ENCODE results near the gene GABPA.

GABPA gene

DNA sequence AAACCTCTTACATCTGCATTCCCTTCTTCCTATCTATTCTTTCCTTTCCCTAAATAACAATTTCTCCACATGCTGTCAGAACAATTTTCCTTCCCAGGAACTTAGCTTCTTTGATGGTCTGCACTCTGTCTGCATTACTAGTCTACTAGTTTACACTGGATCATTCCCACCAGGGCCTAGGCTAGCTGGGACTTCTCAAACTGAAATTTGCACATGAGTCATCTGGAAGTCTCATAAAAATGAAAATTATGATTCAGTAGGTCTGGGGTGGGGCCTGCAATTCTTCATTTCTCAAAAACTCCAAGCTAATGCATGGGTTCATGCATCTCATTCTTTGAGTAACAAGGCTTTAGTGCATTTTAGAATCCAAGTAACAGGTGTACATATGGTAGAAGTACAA lies 74.2 kb downstream of the GABPA start:
- no peak overlapping the region for H3K27ac ChIP-seq (ENCODE audit: low read length)
- no peaks in the 10 kb centered on the region for H3K36me3 ChIP-seq (replicated peaks; ENCODE audit: insufficient read depth, low read length)
- no peak overlapping the region for H2AFZ ChIP-seq (ENCODE audit: low read length)
- TF ChIP-seq EZH2 (optimal IDR thresholded peaks at IDR 0.05; ENCODE audit: low read depth, low read length) = no peak
- H3K9me2 ChIP-seq (replicated peaks; ENCODE audit: insufficient read depth, low read length) = no peaks in the 10 kb centered on the region
- no peak overlapping the region for H3K9ac ChIP-seq (ENCODE audit: low read length)
- no peaks in the 10 kb centered on the region for H3K9me3 ChIP-seq (replicated peaks; ENCODE audit: insufficient read depth, low read length)
- no peaks in the 10 kb centered on the region for H3F3A ChIP-seq (ENCODE audit: insufficient read depth, low read length)
- H3K27me3 ChIP-seq (replicated peaks; ENCODE audit: insufficient read depth, low read length) = no peaks in the 10 kb centered on the region
- no peaks in the 10 kb centered on the region for H3K4me1 ChIP-seq (ENCODE audit: low read length)
- no peaks in the 10 kb centered on the region for H3K79me2 ChIP-seq (ENCODE audit: low read length)
- no peaks in the 10 kb centered on the region for H4K20me1 ChIP-seq (ENCODE audit: insufficient read depth, low read length)
- H3K4me3 ChIP-seq (ENCODE audit: low read length) = no peak overlapping the region
- H3K4me2 ChIP-seq (ENCODE audit: low read depth, low read length) = no peak overlapping the region
- no peak for DNase-seq

- H3K9ac ChIP-seq (ENCODE audit: low read length) = no peak overlapping the region
These were observed 76.4 kb downstream of the GABPA start for GRCh38 chr21:25811186-25811585.

GRCh38 chr21:25813917-25814316 lies 79.1 kb downstream of the GABPA start:
- H3K4me1 ChIP-seq (ENCODE audit: low read length) = no peaks in the 10 kb centered on the region
- H3K9me2 ChIP-seq (replicated peaks; ENCODE audit: insufficient read depth, low read length) = no peaks in the 10 kb centered on the region
- H2AFZ ChIP-seq (ENCODE audit: low read length) = no peak overlapping the region
- no peaks in the 10 kb centered on the region for H3K79me2 ChIP-seq (ENCODE audit: low read length)
- DNase-seq = no peak
- no peaks in the 10 kb centered on the region for H3K9me3 ChIP-seq (replicated peaks; ENCODE audit: insufficient read depth, low read length)
- no peak overlapping the region for H3K4me2 ChIP-seq (ENCODE audit: low read depth, low read length)
- no peaks in the 10 kb centered on the region for H3K27me3 ChIP-seq (replicated peaks; ENCODE audit: insufficient read depth, low read length)
- H3F3A ChIP-seq (ENCODE audit: insufficient read depth, low read length) = no peaks in the 10 kb centered on the region
- no peak overlapping the region for H3K27ac ChIP-seq (ENCODE audit: low read length)
- no peak overlapping the region for H3K9ac ChIP-seq (ENCODE audit: low read length)
- H4K20me1 ChIP-seq (ENCODE audit: insufficient read depth, low read length) = no peaks in the 10 kb centered on the region
- H3K4me3 ChIP-seq (ENCODE audit: low read length) = no peak overlapping the region
- TF ChIP-seq EZH2 (optimal IDR thresholded peaks at IDR 0.05; ENCODE audit: low read depth, low read length) (no peak), EZH2phosphoT487 (IDR thresholded peaks at IDR 0.05; ENCODE audit: low read length) (no peak)
- TF ChIP-seq, protein P1, sequence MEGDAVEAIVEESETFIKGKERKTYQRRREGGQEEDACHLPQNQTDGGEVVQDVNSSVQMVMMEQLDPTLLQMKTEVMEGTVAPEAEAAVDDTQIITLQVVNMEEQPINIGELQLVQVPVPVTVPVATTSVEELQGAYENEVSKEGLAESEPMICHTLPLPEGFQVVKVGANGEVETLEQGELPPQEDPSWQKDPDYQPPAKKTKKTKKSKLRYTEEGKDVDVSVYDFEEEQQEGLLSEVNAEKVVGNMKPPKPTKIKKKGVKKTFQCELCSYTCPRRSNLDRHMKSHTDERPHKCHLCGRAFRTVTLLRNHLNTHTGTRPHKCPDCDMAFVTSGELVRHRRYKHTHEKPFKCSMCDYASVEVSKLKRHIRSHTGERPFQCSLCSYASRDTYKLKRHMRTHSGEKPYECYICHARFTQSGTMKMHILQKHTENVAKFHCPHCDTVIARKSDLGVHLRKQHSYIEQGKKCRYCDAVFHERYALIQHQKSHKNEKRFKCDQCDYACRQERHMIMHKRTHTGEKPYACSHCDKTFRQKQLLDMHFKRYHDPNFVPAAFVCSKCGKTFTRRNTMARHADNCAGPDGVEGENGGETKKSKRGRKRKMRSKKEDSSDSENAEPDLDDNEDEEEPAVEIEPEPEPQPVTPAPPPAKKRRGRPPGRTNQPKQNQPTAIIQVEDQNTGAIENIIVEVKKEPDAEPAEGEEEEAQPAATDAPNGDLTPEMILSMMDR (IDR thresholded peaks at IDR 0.05; ENCODE audit: low read length) = no peak
- H3K36me3 ChIP-seq (replicated peaks; ENCODE audit: insufficient read depth, low read length) = no peaks in the 10 kb centered on the region

More at GRCh38 chr21:25811186-25811585, 76.4 kb downstream of the GABPA start:
- no peaks in the 10 kb centered on the region for H3K27me3 ChIP-seq (replicated peaks; ENCODE audit: insufficient read depth, low read length)
- H3K9me3 ChIP-seq (replicated peaks; ENCODE audit: insufficient read depth, low read length) = no peaks in the 10 kb centered on the region
- no peak overlapping the region for H3K4me2 ChIP-seq (ENCODE audit: low read depth, low read length)
- H3K79me2 ChIP-seq (ENCODE audit: low read length) = no peaks in the 10 kb centered on the region
- H3K9me2 ChIP-seq (replicated peaks; ENCODE audit: insufficient read depth, low read length) = no peaks in the 10 kb centered on the region
- no peak overlapping the region for H3K27ac ChIP-seq (ENCODE audit: low read length)
- no peaks in the 10 kb centered on the region for H3K36me3 ChIP-seq (replicated peaks; ENCODE audit: insufficient read depth, low read length)
- H3K4me1 ChIP-seq (ENCODE audit: low read length) = no peaks in the 10 kb centered on the region
- DNase-seq = no peak
- no peaks in the 10 kb centered on the region for H3F3A ChIP-seq (ENCODE audit: insufficient read depth, low read length)
- H3K4me3 ChIP-seq (ENCODE audit: low read length) = no peak overlapping the region
- no peaks in the 10 kb centered on the region for H4K20me1 ChIP-seq (ENCODE audit: insufficient read depth, low read length)
- no peak for TF ChIP-seq EZH2phosphoT487 (IDR thresholded peaks at IDR 0.05; ENCODE audit: low read length)
- TF ChIP-seq, protein P1 (IDR thresholded peaks at IDR 0.05; ENCODE audit: low read length) = no peak
- no peak for TF ChIP-seq EZH2 (optimal IDR thresholded peaks at IDR 0.05; ENCODE audit: low read depth, low read length)
- H2AFZ ChIP-seq (ENCODE audit: low read length) = no peak overlapping the region

DNA sequence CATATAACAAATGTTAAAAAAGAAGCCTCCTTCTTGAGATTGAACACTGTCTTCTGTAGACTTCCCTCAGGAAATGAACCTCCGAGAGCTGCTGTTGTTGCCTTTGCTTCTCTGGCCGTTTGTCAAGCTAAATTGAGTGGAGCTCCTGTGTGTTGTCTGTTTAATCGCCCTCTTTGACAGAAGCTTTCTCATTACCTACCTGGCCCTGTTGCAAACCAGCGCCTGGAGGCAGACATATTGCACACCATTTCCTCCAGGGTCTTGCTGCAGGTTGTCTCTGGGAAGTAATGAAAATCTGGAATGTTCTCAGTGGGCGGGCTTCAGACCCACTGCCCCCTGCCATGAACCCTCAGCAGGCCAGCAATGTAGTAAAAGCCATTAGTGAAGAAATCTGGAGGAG lies 83.3 kb downstream of the GABPA start:
- no peak for DNase-seq
- no peak overlapping the region for H3K4me3 ChIP-seq (ENCODE audit: low read length)
- no peaks in the 10 kb centered on the region for H3K79me2 ChIP-seq (ENCODE audit: low read length)
- H3K27me3 ChIP-seq (replicated peaks; ENCODE audit: insufficient read depth, low read length) = no peaks in the 10 kb centered on the region
- no peaks in the 10 kb centered on the region for H3K9me2 ChIP-seq (replicated peaks; ENCODE audit: insufficient read depth, low read length)
- H3K27ac ChIP-seq (ENCODE audit: low read length) = no peak overlapping the region
- H3K9me3 ChIP-seq (replicated peaks; ENCODE audit: insufficient read depth, low read length) = no peaks in the 10 kb centered on the region
- H2AFZ ChIP-seq (ENCODE audit: low read length) = no peak overlapping the region
- H4K20me1 ChIP-seq (ENCODE audit: insufficient read depth, low read length) = no peaks in the 10 kb centered on the region
- no peak overlapping the region for H3K4me2 ChIP-seq (ENCODE audit: low read depth, low read length)
- no peak overlapping the region for H3K9ac ChIP-seq (ENCODE audit: low read length)
- H3F3A ChIP-seq (ENCODE audit: insufficient read depth, low read length) = 0 out of 2 replicates have a peak, but pooled peaks cover under 1% of the 10 kb centered on the region
- H3K4me1 ChIP-seq (ENCODE audit: low read length) = peaks cover 5% of the 10 kb centered on the region; the same call in 1 of the 2 replicates
- no peaks in the 10 kb centered on the region for H3K36me3 ChIP-seq (replicated peaks; ENCODE audit: insufficient read depth, low read length)
- TF ChIP-seq, protein P1 (IDR thresholded peaks at IDR 0.05; ENCODE audit: low read length) = no peak
- TF ChIP-seq EZH2phosphoT487 (IDR thresholded peaks at IDR 0.05; ENCODE audit: low read length) (no peak), EZH2 (optimal IDR thresholded peaks at IDR 0.05; ENCODE audit: low read depth, low read length) (no peak)
